Thoracic aorta (tissue), 2 donors: Measurements from ENCODE around the gene PSMG2. TPM values are rescaled to one million over a fixed set of nuclear protein-coding genes. Genes with fewer than 3 reads are reported as not detected.

ENCODE experiments used
- ATAC-seq: fragments of 150-250 bp; one replicate; pipeline ENCODE4 v1.8.0; 2017; ENCODE audit warnings: low read depth; ENCODE audit not compliant: insufficient number of reproducible peaks, low FRiP score
- DNase-seq: peaks from one replicate; pipeline ENCODE4 v3.0.0-alpha.2; 2020; ENCODE audit warnings: low spot score
- H3K27ac ChIP-seq, 2 donors: fragments of 200-600 bp; sonication (generic); 1 replicate in 1 of 2; 2 replicates in 1 of 2; pipeline ENCODE4 v1.5.1; 2016; ENCODE audit warnings: mild to moderate bottlenecking in 2 of 2, moderate library complexity in 2 of 2
- H3K27me3 ChIP-seq: fragments of 200-600 bp; sonication (generic); replicated peaks from 2 replicates; pipeline ENCODE4 v1.6.0; 2016; ENCODE audit warnings: mild to moderate bottlenecking; ENCODE audit not compliant: insufficient read depth
- H3K36me3 ChIP-seq: fragments of 200-600 bp; sonication (generic); one replicate; pipeline ENCODE4 v1.5.1; 2016
- H3K4me1 ChIP-seq, 2 donors: fragments of 200-600 bp; sonication (generic); 1 replicate in 1 of 2; 2 replicates in 1 of 2; pipeline versions ENCODE4 v1.5.1 to v1.6.0; 2016; ENCODE audit warnings: low read depth in 2 of 2, mild to moderate bottlenecking in 1 of 2; ENCODE audit not compliant: control insufficient read depth in 1 of 2
- H3K4me3 ChIP-seq: fragments of 200-600 bp; sonication (generic); 2 replicates; pipeline ENCODE4 v1.5.1; 2016; ENCODE audit warnings: mild to moderate bottlenecking
- H3K9me3 ChIP-seq: fragments of 200-600 bp; sonication (generic); 2 replicates; pipeline ENCODE4 v1.5.1; 2016
- CTCF ChIP-seq: fragments of 200-600 bp; sonication (generic); IDR thresholded peaks from one replicate; pipeline ENCODE4 v1.5.1; 2019; ENCODE audit warnings: antibody characterized with exemption
- total RNA-seq, 2 donors: library from RNA; depleted of rRNA; stranded (reverse); fragments of >200 nt; gene quantifications; one replicate each; pipeline versions ENCODE4 v1.1.0 to v1.2.3, GENCODE V29; 2016

The PSMG2 gene
- total RNA-seq, 2 donors from 2014 or later = 64.6 to 65.9 TPM

GRCh38 chr18:12765586-12765985 lies 62.7 kb downstream of the PSMG2 start:
- no peak for TF ChIP-seq CTCF
- Histone ChIP-seq H3K27ac (no peak overlapping the region), H3K9me3 (no peaks in the 10 kb centered on the region), H3K4me1 (no peaks in the 10 kb centered on the region), H3K27me3 (no peaks in the 10 kb centered on the region), H3K4me3 (no peak overlapping the region), H3K36me3 (no peaks in the 10 kb centered on the region)
- ATAC-seq (no peak), DNase-seq (no peak)

GRCh38 chr18:12766986-12767433 lies 64.2 kb downstream of the PSMG2 start:
- Histone ChIP-seq H3K27me3 (no peaks in the 10 kb centered on the region), H3K4me1 (no peaks in the 10 kb centered on the region), H3K9me3 (no peaks in the 10 kb centered on the region), H3K4me3 (no peak overlapping the region), H3K27ac (no peak overlapping the region), H3K36me3 (no peaks in the 10 kb centered on the region)
- TF ChIP-seq CTCF = no peak
- DNase-seq (no peak), ATAC-seq (no peak)

GRCh38 chr18:12767580-12768155 lies 64.8 kb downstream of the PSMG2 start:
- DNase-seq = no peak
- ATAC-seq = no peak
- Histone ChIP-seq H3K9me3 (no peaks in the 10 kb centered on the region), H3K4me3 (no peak overlapping the region), H3K27ac (no peak overlapping the region), H3K4me1 (no peaks in the 10 kb centered on the region), H3K27me3 (no peaks in the 10 kb centered on the region), H3K36me3 (no peaks in the 10 kb centered on the region)
- TF ChIP-seq CTCF = no peak

- ATAC-seq = no peak
- DNase-seq = no peak
Observed at GRCh38 chr18:12768625-12769024, 65.8 kb downstream of the PSMG2 start.

GRCh38 chr18:12769136-12769535 lies 66.3 kb downstream of the PSMG2 start:
- no peaks in the 10 kb centered on the region for H3K36me3 ChIP-seq
- DNase-seq (no peak), ATAC-seq (no peak)
- TF ChIP-seq CTCF = no peak
- no peak overlapping the region for H3K27ac ChIP-seq
- H3K9me3 ChIP-seq = no peaks in the 10 kb centered on the region
- no peaks in the 10 kb centered on the region for H3K4me1 ChIP-seq
- no peak overlapping the region for H3K4me3 ChIP-seq
- no peaks in the 10 kb centered on the region for H3K27me3 ChIP-seq

More at GRCh38 chr18:12768625-12769024, 65.8 kb downstream of the PSMG2 start:
- no peak for TF ChIP-seq CTCF
- no peaks in the 10 kb centered on the region for H3K9me3 ChIP-seq
- H3K27ac ChIP-seq = no peak overlapping the region
- H3K4me1 ChIP-seq = no peaks in the 10 kb centered on the region
- H3K36me3 ChIP-seq = no peaks in the 10 kb centered on the region
- H3K4me3 ChIP-seq = no peak overlapping the region
- no peaks in the 10 kb centered on the region for H3K27me3 ChIP-seq
